HepG2 (cell line): ENCODE measurements around the gene AADACL4. TPM values are rescaled to one million over a fixed set of nuclear protein-coding genes. Genes with fewer than 3 reads are reported as not detected.
A peak's percentile ranks its signal among the peaks of the same experiment; 100 is the strongest.

Experiments
- CCDC6 ChIP-seq: sonication (generic); formaldehyde crosslinking; IDR thresholded peaks from 2 replicates; pipeline ENCODE4 v1.8.1; 2022; ENCODE audit warnings: mild to moderate bottlenecking, missing genetic modification reagents, moderate library complexity
- ELF1 ChIP-seq: sonication (generic); formaldehyde crosslinking; IDR thresholded peaks from 2 replicates; pipeline ENCODE4 v1.4.0; 2020; ENCODE audit warnings: missing genetic modification reagents
- GABPA ChIP-seq, 2 experiments: IDR thresholded peaks; 2 replicates each; pipeline ENCODE4 v1.6.1; 2011 to 2016; ENCODE audit warnings: low read depth in 2 of 2, low read length in 1 of 2, missing biosample characterization in 1 of 2, missing genetic modification characterization in 1 of 2
- GZF1 ChIP-seq: sonication (generic); formaldehyde crosslinking; IDR thresholded peaks from 2 replicates; pipeline ENCODE4 v1.5.1; 2020; ENCODE audit warnings: mild to moderate bottlenecking, missing genetic modification reagents
- HNRNPH1 ChIP-seq: fragments of 200-400 bp; formaldehyde crosslinking; optimal IDR thresholded peaks from 2 replicates; pipeline ENCODE3; 2017; ENCODE audit warnings: mild to moderate bottlenecking, low read depth, low read length
- HNRNPLL ChIP-seq: fragments of 200-400 bp; formaldehyde crosslinking; IDR thresholded peaks from 2 replicates; pipeline ENCODE4 v1.6.1; 2017; ENCODE audit warnings: mild to moderate bottlenecking, low read depth, low read length; ENCODE audit not compliant: poor library complexity, severe bottlenecking
- HOXA5 ChIP-seq: sonication (generic); formaldehyde crosslinking; IDR thresholded peaks from 2 replicates; pipeline ENCODE4 v1.4.0; 2020; ENCODE audit warnings: missing genetic modification reagents
- MBNL3 ChIP-seq: fragments of 250-450 bp; sonication (Bioruptor Pico); conservative IDR thresholded peaks from 2 replicates; pipeline ENCODE4 v1.8.0; 2022; ENCODE audit warnings: mild to moderate bottlenecking, inconsistent platforms
- MED1 ChIP-seq: sonication (generic); formaldehyde crosslinking; IDR thresholded peaks from 2 replicates; pipeline ENCODE4 v1.4.0; 2020; ENCODE audit warnings: missing genetic modification reagents
- RFXANK ChIP-seq: IDR thresholded peaks from 2 replicates; pipeline ENCODE4 v1.6.1; 2016
- SAP130 ChIP-seq: IDR thresholded peaks from 2 replicates; pipeline ENCODE4 v1.6.1; 2016; ENCODE audit warnings: low read depth
- U2AF1 ChIP-seq: fragments of 200-400 bp; formaldehyde crosslinking; optimal IDR thresholded peaks from 2 replicates; pipeline ENCODE3; 2017; ENCODE audit warnings: mild to moderate bottlenecking, low read depth, low read length
- ZMAT3 ChIP-seq: sonication (generic); formaldehyde crosslinking; conservative IDR thresholded peaks from 2 replicates; pipeline ENCODE4 v1.7.0; 2021; ENCODE audit warnings: missing genetic modification reagents
- ZNF138 ChIP-seq: sonication (generic); formaldehyde crosslinking; IDR thresholded peaks from 2 replicates; pipeline ENCODE4 v1.5.0; 2020; ENCODE audit warnings: mild to moderate bottlenecking, low read depth, missing genetic modification reagents
- ZNF234 ChIP-seq: sonication (generic); formaldehyde crosslinking; conservative IDR thresholded peaks from 2 replicates; pipeline ENCODE4 v1.5.1; 2020; ENCODE audit warnings: mild to moderate bottlenecking, missing genetic modification reagents
- ZNF382 ChIP-seq: sonication (generic); formaldehyde crosslinking; IDR thresholded peaks from 2 replicates; pipeline ENCODE4 v1.5.0; 2020; ENCODE audit warnings: missing genetic modification reagents, mild to moderate bottlenecking, borderline replicate concordance
- ZNF569 ChIP-seq: sonication (generic); formaldehyde crosslinking; IDR thresholded peaks from 2 replicates; pipeline ENCODE4 v1.5.0; 2020; ENCODE audit warnings: mild to moderate bottlenecking, missing genetic modification reagents, moderate library complexity, borderline replicate concordance
- ZNF589 ChIP-seq: sonication (generic); formaldehyde crosslinking; conservative IDR thresholded peaks from 2 replicates; pipeline ENCODE4 v1.8.0; 2022; ENCODE audit warnings: mild to moderate bottlenecking, moderate library complexity, missing genetic modification reagents
- ZNF670 ChIP-seq: sonication (generic); formaldehyde crosslinking; IDR thresholded peaks from 2 replicates; pipeline ENCODE4 v1.8.0; 2022; ENCODE audit warnings: mild to moderate bottlenecking, missing genetic modification reagents, borderline replicate concordance
- ZNF672 ChIP-seq: sonication (generic); formaldehyde crosslinking; IDR thresholded peaks from 2 replicates; pipeline ENCODE4 v1.8.1; 2022; ENCODE audit warnings: missing genetic modification reagents
- ZNF720 ChIP-seq: sonication (generic); formaldehyde crosslinking; IDR thresholded peaks from 2 replicates; pipeline ENCODE4 v1.4.0; 2020; ENCODE audit warnings: missing genetic modification reagents
- polyA plus RNA-seq, 8 experiments: library from polyadenylated mRNA; depleted of rRNA in 3 of 8; stranded (reverse) in 7 of 8; unstranded in 1 of 8; fragments of >200 nt; fragmentation: Illumina TruSeq in 4 of 8; extraction: Trizol in 4 of 8; gene quantifications; 2 replicates each; pipeline versions ENCODE4 v1.2.1 to v1.2.3, GENCODE V29; 2011 to 2016; ENCODE audit warnings: low read depth in 4 of 8, missing spikeins in 1 of 8, mixed read lengths in 1 of 8; ENCODE audit not compliant: insufficient read depth in 1 of 8
- total RNA-seq, 5 experiments: library from RNA; depleted of rRNA; stranded (reverse); fragments of >200 nt; fragmentation: Illumina TruSeq; extraction: Trizol; gene quantifications; 2 replicates each; pipeline ENCODE4 v1.2.3, GENCODE V29; 2016; ENCODE audit warnings: low read depth in 1 of 5
- TF ChIP-seq, protein P1 (sequence below): sonication (generic); formaldehyde crosslinking; conservative IDR thresholded peaks from 2 replicates; pipeline ENCODE4 v1.4.0; 2020; ENCODE audit warnings: missing genetic modification reagents
- TF ChIP-seq, protein P2 (sequence below): fragments of 450-650 bp; IDR thresholded peaks from 2 replicates; pipeline ENCODE4 v1.6.1; 2017
- TF ChIP-seq, protein P3 (sequence below): sonication (generic); formaldehyde crosslinking; IDR thresholded peaks from 2 replicates; pipeline ENCODE4 v1.4.0; 2020; ENCODE audit warnings: missing genetic modification reagents, borderline replicate concordance
- TF ChIP-seq, protein P4 (sequence below): sonication (generic); formaldehyde crosslinking; IDR thresholded peaks from 2 replicates; pipeline ENCODE4 v1.5.1; 2020; ENCODE audit warnings: mild to moderate bottlenecking, missing genetic modification reagents, moderate library complexity

Gene AADACL4
- total and polyA plus RNA-seq, 2 of the 13 experiments (the other 11 are each of a cell fraction or from before 2014, with no cell fraction given) = not detected

DNA sequence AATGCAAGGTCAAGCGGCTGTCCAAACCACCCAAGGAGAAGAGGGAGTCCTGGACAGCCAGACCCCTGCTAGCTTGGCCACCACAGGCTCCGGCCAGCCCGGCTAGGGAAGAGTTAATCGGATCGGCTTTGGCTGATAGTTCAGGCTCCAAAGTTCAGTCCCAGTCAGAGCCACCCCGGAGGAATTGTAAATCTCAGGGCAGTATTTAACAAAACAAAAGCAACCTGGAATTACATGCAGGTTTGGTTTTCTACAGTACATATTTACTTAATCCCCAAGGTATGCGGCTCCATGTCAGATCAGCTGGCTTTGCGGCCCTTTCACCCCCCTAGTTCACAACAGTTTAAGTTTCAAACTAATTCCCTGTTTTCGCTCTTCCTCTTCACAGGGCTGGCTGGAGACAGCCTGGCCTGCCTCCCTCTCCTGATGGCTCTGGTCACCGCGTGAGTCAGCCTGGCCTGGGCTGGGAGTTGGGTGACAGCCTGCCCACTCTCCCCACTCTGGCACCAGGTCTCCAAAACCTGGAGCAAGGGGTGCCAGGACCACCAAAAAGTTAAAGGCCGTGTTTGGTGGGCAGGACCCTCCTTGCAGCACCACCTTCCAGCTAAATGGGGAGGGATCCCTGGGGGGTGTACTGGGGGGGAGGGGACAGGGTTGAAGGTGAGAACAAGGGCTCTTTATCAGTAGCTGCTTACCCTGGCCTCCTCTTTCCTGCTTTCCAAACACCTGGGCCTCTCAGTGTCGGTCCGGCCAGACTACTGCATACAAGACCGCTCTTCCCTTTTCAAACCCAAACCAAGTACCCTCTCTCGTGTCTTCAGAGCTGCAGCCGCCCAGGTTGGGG is 27.8 kb upstream of the AADACL4 start (continued):
- TF ChIP-seq, protein P1, sequence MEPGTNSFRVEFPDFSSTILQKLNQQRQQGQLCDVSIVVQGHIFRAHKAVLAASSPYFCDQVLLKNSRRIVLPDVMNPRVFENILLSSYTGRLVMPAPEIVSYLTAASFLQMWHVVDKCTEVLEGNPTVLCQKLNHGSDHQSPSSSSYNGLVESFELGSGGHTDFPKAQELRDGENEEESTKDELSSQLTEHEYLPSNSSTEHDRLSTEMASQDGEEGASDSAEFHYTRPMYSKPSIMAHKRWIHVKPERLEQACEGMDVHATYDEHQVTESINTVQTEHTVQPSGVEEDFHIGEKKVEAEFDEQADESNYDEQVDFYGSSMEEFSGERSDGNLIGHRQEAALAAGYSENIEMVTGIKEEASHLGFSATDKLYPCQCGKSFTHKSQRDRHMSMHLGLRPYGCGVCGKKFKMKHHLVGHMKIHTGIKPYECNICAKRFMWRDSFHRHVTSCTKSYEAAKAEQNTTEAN (CRISPR knock-in tag) = peak; percentile 93
- TF ChIP-seq, protein P2, sequence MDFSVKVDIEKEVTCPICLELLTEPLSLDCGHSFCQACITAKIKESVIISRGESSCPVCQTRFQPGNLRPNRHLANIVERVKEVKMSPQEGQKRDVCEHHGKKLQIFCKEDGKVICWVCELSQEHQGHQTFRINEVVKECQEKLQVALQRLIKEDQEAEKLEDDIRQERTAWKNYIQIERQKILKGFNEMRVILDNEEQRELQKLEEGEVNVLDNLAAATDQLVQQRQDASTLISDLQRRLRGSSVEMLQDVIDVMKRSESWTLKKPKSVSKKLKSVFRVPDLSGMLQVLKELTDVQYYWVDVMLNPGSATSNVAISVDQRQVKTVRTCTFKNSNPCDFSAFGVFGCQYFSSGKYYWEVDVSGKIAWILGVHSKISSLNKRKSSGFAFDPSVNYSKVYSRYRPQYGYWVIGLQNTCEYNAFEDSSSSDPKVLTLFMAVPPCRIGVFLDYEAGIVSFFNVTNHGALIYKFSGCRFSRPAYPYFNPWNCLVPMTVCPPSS = no peak
- TF ChIP-seq ZNF589 (CRISPR knock-in tag) = peak; percentile 49
- no peak for TF ChIP-seq HNRNPLL
- peak; percentile 96 for TF ChIP-seq MED1 (CRISPR knock-in tag)
- TF ChIP-seq, protein P3, sequence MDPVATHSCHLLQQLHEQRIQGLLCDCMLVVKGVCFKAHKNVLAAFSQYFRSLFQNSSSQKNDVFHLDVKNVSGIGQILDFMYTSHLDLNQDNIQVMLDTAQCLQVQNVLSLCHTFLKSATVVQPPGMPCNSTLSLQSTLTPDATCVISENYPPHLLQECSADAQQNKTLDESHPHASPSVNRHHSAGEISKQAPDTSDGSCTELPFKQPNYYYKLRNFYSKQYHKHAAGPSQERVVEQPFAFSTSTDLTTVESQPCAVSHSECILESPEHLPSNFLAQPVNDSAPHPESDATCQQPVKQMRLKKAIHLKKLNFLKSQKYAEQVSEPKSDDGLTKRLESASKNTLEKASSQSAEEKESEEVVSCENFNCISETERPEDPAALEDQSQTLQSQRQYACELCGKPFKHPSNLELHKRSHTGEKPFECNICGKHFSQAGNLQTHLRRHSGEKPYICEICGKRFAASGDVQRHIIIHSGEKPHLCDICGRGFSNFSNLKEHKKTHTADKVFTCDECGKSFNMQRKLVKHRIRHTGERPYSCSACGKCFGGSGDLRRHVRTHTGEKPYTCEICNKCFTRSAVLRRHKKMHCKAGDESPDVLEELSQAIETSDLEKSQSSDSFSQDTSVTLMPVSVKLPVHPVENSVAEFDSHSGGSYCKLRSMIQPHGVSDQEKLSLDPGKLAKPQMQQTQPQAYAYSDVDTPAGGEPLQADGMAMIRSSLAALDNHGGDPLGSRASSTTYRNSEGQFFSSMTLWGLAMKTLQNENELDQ = no peak
- TF ChIP-seq U2AF1 = no peak
- TF ChIP-seq HNRNPH1 = peak; percentile 38
- TF ChIP-seq SAP130 (CRISPR knock-in tag) = peak; percentile 96
- no peak for TF ChIP-seq ZNF569 (CRISPR knock-in tag)
- no peak for TF ChIP-seq ZNF720 (CRISPR knock-in tag)
- peak; percentile 44 for TF ChIP-seq CCDC6 (CRISPR knock-in tag)
- TF ChIP-seq, protein P4, sequence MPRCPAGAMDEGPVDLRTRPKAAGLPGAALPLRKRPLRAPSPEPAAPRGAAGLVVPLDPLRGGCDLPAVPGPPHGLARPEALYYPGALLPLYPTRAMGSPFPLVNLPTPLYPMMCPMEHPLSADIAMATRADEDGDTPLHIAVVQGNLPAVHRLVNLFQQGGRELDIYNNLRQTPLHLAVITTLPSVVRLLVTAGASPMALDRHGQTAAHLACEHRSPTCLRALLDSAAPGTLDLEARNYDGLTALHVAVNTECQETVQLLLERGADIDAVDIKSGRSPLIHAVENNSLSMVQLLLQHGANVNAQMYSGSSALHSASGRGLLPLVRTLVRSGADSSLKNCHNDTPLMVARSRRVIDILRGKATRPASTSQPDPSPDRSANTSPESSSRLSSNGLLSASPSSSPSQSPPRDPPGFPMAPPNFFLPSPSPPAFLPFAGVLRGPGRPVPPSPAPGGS (CRISPR knock-in tag) = 0 out of 2 replicates have a peak, but pooled peaks have one; percentile 28
- TF ChIP-seq HOXA5 (CRISPR knock-in tag) = no peak
- no peak for TF ChIP-seq ZNF234
- TF ChIP-seq ZNF138 (CRISPR knock-in tag) = no peak
- no peak for TF ChIP-seq ZNF672 (CRISPR knock-in tag)
- no peak for TF ChIP-seq ELF1 (CRISPR knock-in tag)
- TF ChIP-seq ZNF670 (CRISPR knock-in tag) = peak; percentile 92
- no peak for TF ChIP-seq RFXANK
- TF ChIP-seq ZMAT3 = peak; percentile 72
- no peak for TF ChIP-seq MBNL3 (CRISPR knock-in tag)
- TF ChIP-seq GZF1 = peak; percentile 69; the same call in 1 of the 2 replicates
- no peak for TF ChIP-seq GABPA (IDR thresholded peaks at IDR 0.05; ENCODE audit: low read depth, low read length)
- TF ChIP-seq GABPA (CRISPR knock-in tag; IDR thresholded peaks at IDR 0.05; ENCODE audit: low read depth) = 0 out of 2 replicates have a peak, but pooled peaks have one; percentile 31
- no peak for TF ChIP-seq ZNF382 (CRISPR knock-in tag)
